NCI-H226 (cell line): ENCODE data around the gene PCDH9.

Experiments
- DNase-seq: peaks from one replicate; pipeline ENCODE4 v3.0.0-alpha.2; 2015

The PCDH9 gene

GRCh38 chr13:66704110-66704509 is 526.0 kb downstream of the PCDH9 start:
- no peak for DNase-seq

- DNase-seq = no peak
These were observed 526.5 kb downstream of the PCDH9 start for GRCh38 chr13:66703597-66703996.

GRCh38 chr13:66700117-66700601 is 530.0 kb downstream of the PCDH9 start:
- no peak for DNase-seq

GRCh38 chr13:66693656-66694055 is 536.5 kb downstream of the PCDH9 start:
- no peak for DNase-seq

- no peak for DNase-seq
These were observed 539.0 kb downstream of the PCDH9 start for GRCh38 chr13:66691149-66691548.

- no peak for DNase-seq
These were observed 540.5 kb downstream of the PCDH9 start for GRCh38 chr13:66689628-66690027.

- DNase-seq = no peak
These were observed 541.0 kb downstream of the PCDH9 start for GRCh38 chr13:66689037-66689619.

- no peak for DNase-seq
These were observed 548.7 kb downstream of the PCDH9 start for GRCh38 chr13:66681403-66681802.

GRCh38 chr13:66680031-66680430 is 550.1 kb downstream of the PCDH9 start:
- no peak for DNase-seq

- peak; percentile 39 for DNase-seq
These were observed 554.5 kb downstream of the PCDH9 start for GRCh38 chr13:66675620-66676019.

- peak; percentile 87 for DNase-seq
These were observed 556.7 kb downstream of the PCDH9 start for GRCh38 chr13:66673401-66673800.

GRCh38 chr13:66665991-66666390 is 564.1 kb downstream of the PCDH9 start:
- DNase-seq = no peak

GRCh38 chr13:66663711-66664110 is 566.4 kb downstream of the PCDH9 start:
- no peak for DNase-seq

- no peak for DNase-seq
These were observed 566.9 kb downstream of the PCDH9 start for GRCh38 chr13:66663206-66663605.

GRCh38 chr13:66661336-66661735 is 568.8 kb downstream of the PCDH9 start:
- no peak for DNase-seq

GRCh38 chr13:66660468-66660813 is 569.7 kb downstream of the PCDH9 start:
- no peak for DNase-seq

GRCh38 chr13:66659701-66660467 is 570.3 kb downstream of the PCDH9 start:
- peak; percentile 80 for DNase-seq

- no peak for DNase-seq
These were observed 570.9 kb downstream of the PCDH9 start for GRCh38 chr13:66659286-66659685.

GRCh38 chr13:66657165-66657881 is 572.8 kb downstream of the PCDH9 start:
- peak; percentile 98 for DNase-seq

- no peak for DNase-seq
These were observed 574.2 kb downstream of the PCDH9 start for GRCh38 chr13:66655847-66656454.

GRCh38 chr13:66644855-66645460 is 585.2 kb downstream of the PCDH9 start:
- DNase-seq = peak; percentile 20

GRCh38 chr13:66640231-66640630 is 589.9 kb downstream of the PCDH9 start:
- no peak for DNase-seq

- DNase-seq = no peak
These were observed 591.1 kb downstream of the PCDH9 start for GRCh38 chr13:66639044-66639443.
